Neural progenitor cell (in vitro differentiated cells): Measurements from ENCODE around the gene RBCK1.

Experiments
- CTCF ChIP-seq: fragments of 200-600 bp; sonication (generic); IDR thresholded peaks from 2 replicates; pipeline ENCODE4 v1.5.1; 2017; ENCODE audit warnings: antibody characterized with exemption, mild to moderate bottlenecking
- EZH2 ChIP-seq: fragments of 200-600 bp; sonication (generic); IDR thresholded peaks from 2 replicates; pipeline ENCODE4 v1.6.1; 2017; ENCODE audit warnings: antibody characterized with exemption, mild to moderate bottlenecking, moderate library complexity
- EZH2phosphoT487 ChIP-seq: fragments of 200-600 bp; sonication (generic); IDR thresholded peaks from 2 replicates; pipeline ENCODE4 v1.6.1; 2017; ENCODE audit warnings: antibody characterized with exemption

- TF ChIP-seq CTCF (no peak), EZH2phosphoT487 (no peak), EZH2 (no peak)
Measured at GRCh38 chr20:370977-371754, 36.9 kb upstream of the RBCK1 start.
